Lower lobe of right lung (tissue), 2 donors: ENCODE results near the gene FOXK1. TPM values are rescaled to one million over a fixed set of nuclear protein-coding genes. Genes with fewer than 3 reads are reported as not detected.

ENCODE experiments used
- ATAC-seq, 2 donors: fragments of 200-7000 bp; cut with Tn5 transposase; one replicate each; pipeline ENCODE4 v1.9.1; 2020 to 2022; ENCODE audit warnings: mild to moderate bottlenecking in 2 of 2, moderate library complexity in 2 of 2
- DNase-seq: peaks from one replicate; pipeline ENCODE4 v3.0.0-alpha.2; 2020
- H3K27ac ChIP-seq: fragments of 200-600 bp; one replicate; pipeline ENCODE4 v1.8.0; 2022
- H3K27me3 ChIP-seq: fragments of 200-600 bp; one replicate; pipeline ENCODE4 v1.8.0; 2022; ENCODE audit warnings: low read depth
- H3K36me3 ChIP-seq: fragments of 200-600 bp; one replicate; pipeline ENCODE4 v1.8.0; 2022; ENCODE audit warnings: mild to moderate bottlenecking
- H3K4me1 ChIP-seq: fragments of 200-600 bp; one replicate; pipeline ENCODE4 v1.8.0; 2022
- H3K4me3 ChIP-seq: fragments of 200-600 bp; one replicate; pipeline ENCODE4 v1.8.0; 2022; ENCODE audit warnings: mild to moderate bottlenecking
- H3K9me3 ChIP-seq: fragments of 200-600 bp; one replicate; pipeline ENCODE4 v1.8.0; 2022
- CTCF ChIP-seq: fragments of 200-600 bp; IDR thresholded peaks from one replicate; pipeline ENCODE4 v1.8.0; 2022; ENCODE audit warnings: antibody characterized with exemption, mild to moderate bottlenecking
- intact Hi-C: fragments of 100-400 bp; cut with DNase I; formaldehyde crosslinking; loops from one replicate; pipeline ENCODE4 v1.11.0; 2022
- total RNA-seq: library from RNA; stranded (reverse); fragmentation: NEBNext Ultra II Directional; extraction: Animal tissue kit (Norgen Biotek cat#: 25700); gene quantifications from one replicate; pipeline ENCODE4 v1.2.1, GENCODE V29; 2021
- donor health status: DM: no; HTN: yes; CAD: no; lungs with severe emphysema.

The FOXK1 gene
- total RNA-seq, 1 donor from 2014 or later = 28.8 TPM

- H3K4me3 ChIP-seq = no peak overlapping the region
- no peaks in the 10 kb centered on the region for H3K27me3 ChIP-seq
- no peak for DNase-seq
- no peaks in the 10 kb centered on the region for H3K4me1 ChIP-seq
- no peak overlapping the region for H3K27ac ChIP-seq
- intact Hi-C loops = no loop called here
- peaks cover 81% of the 10 kb centered on the region for H3K36me3 ChIP-seq
- no peaks in the 10 kb centered on the region for H3K9me3 ChIP-seq
- no peak for ATAC-seq
- no peak for TF ChIP-seq CTCF
Measured at GRCh38 chr7:4788627-4789189, 106.6 kb downstream of the FOXK1 start.

- Histone ChIP-seq H3K36me3 (peaks cover 75% of the 10 kb centered on the region), H3K27me3 (no peaks in the 10 kb centered on the region), H3K27ac (no peak overlapping the region), H3K4me1 (no peaks in the 10 kb centered on the region), H3K4me3 (no peak overlapping the region), H3K9me3 (no peaks in the 10 kb centered on the region)
- intact Hi-C loops = no loop called here
- ATAC-seq (no peak), DNase-seq (no peak)
- TF ChIP-seq CTCF = no peak
Measured at GRCh38 chr7:4789194-4790077, 107.3 kb downstream of the FOXK1 start.

DNA sequence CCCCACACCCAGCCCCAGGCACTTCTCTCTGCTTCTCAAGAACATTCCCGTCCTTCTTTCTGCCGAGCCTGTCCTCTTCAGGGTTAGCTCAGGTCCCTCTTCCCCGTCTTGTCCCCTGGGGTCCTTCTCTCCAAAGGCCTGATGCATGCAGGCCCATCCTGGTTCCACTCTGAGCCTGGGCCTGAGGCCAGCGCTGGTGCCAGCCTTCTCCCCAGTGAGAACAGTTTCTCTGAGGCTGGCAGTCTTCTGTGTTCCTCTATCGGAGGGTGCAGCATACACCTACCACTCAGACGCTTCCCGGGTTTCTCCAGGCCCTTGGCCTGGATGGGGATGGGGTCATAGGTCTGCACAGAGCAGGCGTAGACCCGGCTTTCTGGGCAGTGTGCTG is 108.0 kb downstream of the FOXK1 start:
- Histone ChIP-seq H3K9me3 (no peaks in the 10 kb centered on the region), H3K4me1 (no peaks in the 10 kb centered on the region), H3K27ac (no peak overlapping the region), H3K27me3 (no peaks in the 10 kb centered on the region), H3K4me3 (no peak overlapping the region), H3K36me3 (peaks cover 68% of the 10 kb centered on the region)
- ATAC-seq (no peak), DNase-seq (no peak)
- TF ChIP-seq CTCF = no peak
- intact Hi-C loops = no loop called here

DNA sequence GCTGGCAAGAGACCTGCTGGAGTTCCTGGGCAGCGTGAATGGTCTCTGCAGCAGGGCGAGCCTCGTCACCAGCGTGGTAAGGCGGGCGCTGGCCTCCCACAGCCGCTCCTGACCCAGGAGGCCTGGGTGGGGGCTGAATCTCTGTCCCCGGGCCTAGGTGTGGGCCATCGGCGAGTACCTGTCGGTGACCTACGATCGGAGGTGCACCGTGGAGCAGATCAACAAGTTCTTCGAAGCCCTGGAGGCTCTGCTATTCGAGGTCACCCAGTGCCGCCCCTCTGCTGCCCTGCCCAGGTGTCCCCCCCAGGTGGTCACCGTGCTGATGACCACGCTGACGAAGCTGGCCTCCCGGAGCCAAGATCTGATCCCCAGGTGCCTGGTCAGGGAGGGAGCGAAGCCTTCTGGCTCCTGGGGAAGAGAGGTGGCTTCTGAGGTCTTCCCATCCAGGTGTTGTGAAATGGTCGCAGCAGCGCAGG is 108.5 kb downstream of the FOXK1 start:
- Histone ChIP-seq H3K9me3 (no peaks in the 10 kb centered on the region), H3K27me3 (no peaks in the 10 kb centered on the region), H3K27ac (no peak overlapping the region), H3K4me3 (no peak overlapping the region), H3K36me3 (peaks cover 63% of the 10 kb centered on the region), H3K4me1 (no peaks in the 10 kb centered on the region)
- no peak for ATAC-seq
- no peak for DNase-seq
- TF ChIP-seq CTCF = no peak
- intact Hi-C loops = no loop called here

DNA sequence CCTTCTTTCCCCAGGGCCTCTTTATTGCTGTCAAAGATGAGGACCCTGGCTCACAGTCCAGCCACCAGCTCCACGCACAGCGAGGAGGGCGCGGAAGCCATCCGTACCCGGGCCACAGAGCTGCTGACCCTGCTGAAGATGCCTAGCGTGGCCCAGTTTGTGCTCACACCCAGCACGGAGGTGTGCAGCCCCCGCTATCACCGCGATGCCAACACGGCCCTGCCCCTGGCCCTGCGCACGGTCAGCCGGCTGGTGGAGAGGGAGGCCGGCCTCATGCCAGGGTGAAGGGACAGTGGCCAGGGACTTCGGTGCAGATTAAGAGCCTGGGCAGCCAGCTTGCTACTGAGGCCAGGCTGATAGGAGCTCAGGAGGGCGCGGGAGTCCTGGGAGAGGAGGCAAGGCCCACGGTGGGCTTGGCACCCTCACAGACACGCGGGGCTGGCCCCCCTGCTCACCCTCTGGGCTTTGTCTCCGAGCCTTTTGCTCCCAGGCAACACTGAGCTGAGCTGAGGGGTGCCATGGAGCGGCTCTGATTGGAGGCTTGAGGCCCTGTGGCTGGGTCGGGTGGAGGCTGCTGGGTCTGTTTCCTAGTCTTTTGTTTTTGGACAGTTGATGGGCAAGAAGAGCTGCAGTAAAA is 109.1 kb downstream of the FOXK1 start:
- no peak overlapping the region for H3K4me3 ChIP-seq

More for the DNA sequence above, 109.1 kb downstream of the FOXK1 start:
- Histone ChIP-seq H3K9me3 (no peaks in the 10 kb centered on the region), H3K36me3 (peaks cover 57% of the 10 kb centered on the region), H3K27me3 (no peaks in the 10 kb centered on the region), H3K4me1 (no peaks in the 10 kb centered on the region), H3K27ac (no peak overlapping the region)
- intact Hi-C loops = no loop called here
- DNase-seq = peak; percentile 43
- ATAC-seq = no peak
- TF ChIP-seq CTCF = no peak
